ENCODE data around the gene MTO1.

The MTO1 gene

DNA sequence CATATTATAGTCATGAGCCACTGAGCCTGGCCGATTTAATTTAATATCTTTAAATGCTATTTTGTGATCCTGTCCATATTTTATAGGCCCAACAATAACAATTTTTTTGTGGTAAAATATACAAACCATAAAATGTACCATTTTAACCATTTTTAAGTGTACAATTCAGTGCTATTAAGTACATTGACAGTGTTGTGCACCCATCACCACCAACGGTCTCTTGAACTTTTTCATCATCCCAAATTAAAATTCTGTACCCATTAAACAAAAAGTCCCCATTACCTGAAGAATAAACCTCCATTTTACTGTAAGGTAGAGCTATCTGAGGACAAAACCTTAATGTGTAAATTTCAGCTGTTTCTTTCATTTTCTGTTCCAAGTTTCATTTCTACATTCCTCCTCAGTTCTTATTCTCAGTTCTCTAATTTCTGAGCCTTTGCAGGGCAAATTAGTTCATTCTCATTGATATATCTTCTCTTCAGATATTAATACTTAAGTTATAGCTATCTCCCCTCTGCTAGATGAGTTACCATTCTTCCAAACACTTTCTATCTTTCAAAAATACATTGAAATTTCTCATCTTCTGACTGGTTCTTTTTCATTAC is 10.3 kb downstream of the MTO1 start:
- CTCF ChIA-PET: interaction anchor here (1.1 to 1.9 kb wide), 8 partner anchors 8 to 108 kb away, joined by 3 to 6 read pairs (median 4); partner anchors contain the start of gene MTO1
- POLR2A ChIA-PET: interaction anchor here (0.6 to 2.0 kb wide), 3 partner anchors 10 to 49 kb away, joined by 3 to 11 read pairs (median 11); partner anchors contain the start of genes EEF1A1 and MTO1
- TF ChIP-seq, protein P1, sequence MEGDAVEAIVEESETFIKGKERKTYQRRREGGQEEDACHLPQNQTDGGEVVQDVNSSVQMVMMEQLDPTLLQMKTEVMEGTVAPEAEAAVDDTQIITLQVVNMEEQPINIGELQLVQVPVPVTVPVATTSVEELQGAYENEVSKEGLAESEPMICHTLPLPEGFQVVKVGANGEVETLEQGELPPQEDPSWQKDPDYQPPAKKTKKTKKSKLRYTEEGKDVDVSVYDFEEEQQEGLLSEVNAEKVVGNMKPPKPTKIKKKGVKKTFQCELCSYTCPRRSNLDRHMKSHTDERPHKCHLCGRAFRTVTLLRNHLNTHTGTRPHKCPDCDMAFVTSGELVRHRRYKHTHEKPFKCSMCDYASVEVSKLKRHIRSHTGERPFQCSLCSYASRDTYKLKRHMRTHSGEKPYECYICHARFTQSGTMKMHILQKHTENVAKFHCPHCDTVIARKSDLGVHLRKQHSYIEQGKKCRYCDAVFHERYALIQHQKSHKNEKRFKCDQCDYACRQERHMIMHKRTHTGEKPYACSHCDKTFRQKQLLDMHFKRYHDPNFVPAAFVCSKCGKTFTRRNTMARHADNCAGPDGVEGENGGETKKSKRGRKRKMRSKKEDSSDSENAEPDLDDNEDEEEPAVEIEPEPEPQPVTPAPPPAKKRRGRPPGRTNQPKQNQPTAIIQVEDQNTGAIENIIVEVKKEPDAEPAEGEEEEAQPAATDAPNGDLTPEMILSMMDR (IDR thresholded peaks at IDR 0.05; ENCODE audit: control extremely low read depth, extremely low read depth, low read depth, missing control alignments): no peak
- DNase-seq (ENCODE audit: extremely low spot score): peak; percentile 59

DNA sequence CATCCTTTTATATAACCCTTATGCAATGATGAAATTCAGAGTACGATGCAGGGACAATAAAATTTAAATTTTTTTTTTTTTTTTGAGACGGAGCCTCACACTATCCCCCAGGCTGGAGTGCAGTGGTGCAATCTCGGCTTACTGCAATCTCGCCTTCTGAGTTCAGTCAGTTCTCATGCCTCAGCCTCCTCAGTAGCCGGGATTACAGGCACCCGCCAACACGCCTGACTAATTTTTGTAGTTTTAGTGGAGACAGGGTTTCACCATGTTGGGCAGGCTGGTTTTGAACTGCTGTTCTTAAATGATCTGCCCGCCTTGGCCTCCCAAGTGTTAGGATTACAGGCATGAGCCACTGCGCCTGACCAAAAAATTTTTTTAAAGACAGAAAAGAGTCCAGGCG is 15.2 kb downstream of the MTO1 start:
- ChIA-PET POLR2A (interaction anchor here (2.2 kb wide), 1 partner anchor 15 kb away, joined by 8 read pairs; the partner anchor contains the start of gene MTO1), CTCF (interaction anchor here (1.6 to 2.0 kb wide), 2 partner anchors 124 to 134 kb away, joined by 3 to 7 read pairs; no protein-coding TSS in a partner anchor)
- no peak for DNase-seq (ENCODE audit: extremely low spot score)
- TF ChIP-seq, protein P1 (IDR thresholded peaks at IDR 0.05; ENCODE audit: control extremely low read depth, extremely low read depth, low read depth, missing control alignments): no peak

DNA sequence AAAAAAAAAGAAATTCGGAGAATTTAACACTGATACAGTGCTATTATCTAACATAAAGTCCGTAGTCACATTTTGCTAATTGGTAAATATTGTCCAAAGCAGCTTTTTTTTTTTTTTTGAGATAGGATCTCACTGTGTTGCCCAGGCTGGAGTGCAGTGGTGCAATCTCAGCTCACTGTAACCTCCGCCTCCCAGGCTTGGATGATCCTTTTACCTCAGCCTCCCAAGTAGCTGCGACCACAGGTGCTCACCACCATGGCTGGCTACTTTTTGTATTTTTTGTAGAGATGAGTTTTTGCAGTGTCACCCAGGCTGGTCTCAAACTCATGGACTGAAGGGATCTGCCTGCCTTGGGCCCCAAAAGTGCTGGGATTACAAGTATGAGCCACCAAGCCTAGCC is 15.9 kb downstream of the MTO1 start:
- no peak for DNase-seq (ENCODE audit: extremely low spot score)
- TF ChIP-seq, protein P1 (IDR thresholded peaks at IDR 0.05; ENCODE audit: control extremely low read depth, extremely low read depth, low read depth, missing control alignments): no peak
- CTCF ChIA-PET: interaction anchor here (1.6 kb wide), 1 partner anchor 123 kb away, joined by 3 read pairs; no protein-coding TSS in a partner anchor
- POLR2A ChIA-PET: interaction anchor here (2.2 kb wide), 1 partner anchor 16 kb away, joined by 8 read pairs; the partner anchor contains the start of gene MTO1

DNA sequence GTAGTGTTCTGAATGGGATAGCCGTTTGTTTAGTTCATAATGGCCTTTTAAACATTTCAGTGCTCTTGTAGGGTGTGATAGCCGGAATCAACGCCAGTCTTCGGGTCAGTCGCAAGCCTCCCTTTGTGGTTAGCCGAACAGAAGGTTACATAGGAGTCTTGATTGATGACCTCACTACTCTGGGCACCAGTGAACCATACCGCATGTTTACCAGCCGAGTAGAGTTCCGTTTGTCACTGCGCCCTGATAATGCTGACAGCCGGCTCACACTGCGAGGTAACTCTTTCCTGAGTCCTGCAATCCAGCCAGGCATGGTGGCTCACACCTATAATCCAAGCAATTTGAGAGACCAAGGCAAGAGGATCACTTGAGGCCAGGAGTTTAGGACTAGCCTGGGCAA is 20.4 kb downstream of the MTO1 start:
- POLR2A ChIA-PET: no interaction called here
- no peak for DNase-seq (ENCODE audit: extremely low spot score)
- TF ChIP-seq, protein P1 (IDR thresholded peaks at IDR 0.05; ENCODE audit: control extremely low read depth, extremely low read depth, low read depth, missing control alignments): no peak
- CTCF ChIA-PET: interaction anchor here (1.0 to 1.4 kb wide), 3 partner anchors 10 to 16 kb away, joined by 4 to 6 read pairs (median 6); no protein-coding TSS in a partner anchor

DNA sequence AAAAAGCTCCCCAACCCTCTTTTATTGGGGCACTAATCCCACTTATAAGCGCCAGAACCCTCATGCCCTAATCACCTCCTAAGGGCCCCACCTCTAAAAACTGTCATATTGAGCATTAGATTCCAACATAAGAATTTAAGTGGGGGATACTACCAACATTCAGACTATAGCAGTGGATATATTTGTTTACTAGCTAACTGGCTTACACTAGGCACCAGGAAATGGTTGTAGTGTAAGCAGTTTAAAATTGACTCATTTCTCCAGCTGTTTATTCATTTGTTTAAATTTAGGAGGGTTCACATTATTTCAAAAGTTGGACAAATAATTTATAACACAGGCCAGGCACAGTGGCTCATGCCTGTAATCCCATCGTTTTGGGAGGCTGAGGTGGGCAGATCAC is 22.9 kb downstream of the MTO1 start:
- DNase-seq (ENCODE audit: extremely low spot score): no peak
- POLR2A ChIA-PET: no interaction called here
- CTCF ChIA-PET: interaction anchor here (0.8 to 2.7 kb wide), 5 partner anchors 9 to 126 kb away, joined by 3 to 6 read pairs (median 3); no protein-coding TSS in a partner anchor
- TF ChIP-seq, protein P1 (IDR thresholded peaks at IDR 0.05; ENCODE audit: control extremely low read depth, extremely low read depth, low read depth, missing control alignments): no peak

DNA sequence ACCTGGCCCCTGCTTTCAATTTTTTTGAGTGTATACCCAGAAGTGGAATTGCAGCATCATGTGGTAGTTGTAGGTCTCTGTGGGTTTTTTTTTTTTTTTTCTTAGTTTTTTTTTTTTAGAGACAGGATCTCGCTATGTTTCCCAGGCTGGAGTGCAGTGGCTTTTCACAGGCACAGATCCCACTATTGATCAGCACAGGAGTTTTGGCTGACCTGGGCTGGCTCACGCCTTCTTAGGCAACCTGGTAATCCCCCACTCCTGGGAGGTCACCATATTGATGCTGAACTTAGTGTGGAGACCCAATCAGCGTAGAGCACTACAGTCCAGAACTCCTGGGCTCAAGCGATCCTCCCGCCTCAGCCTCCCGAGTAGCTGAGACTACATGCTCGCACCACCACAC is 25.9 kb downstream of the MTO1 start:
- ChIA-PET POLR2A (no interaction called here), CTCF (interaction anchor here (1.3 to 2.2 kb wide), 3 partner anchors 10 to 35 kb away, joined by 3 to 10 read pairs (median 3); partner anchors contain the start of gene CGAS)
- TF ChIP-seq, protein P1 (IDR thresholded peaks at IDR 0.05; ENCODE audit: control extremely low read depth, extremely low read depth, low read depth, missing control alignments): no peak
- no peak for DNase-seq (ENCODE audit: extremely low spot score)

Measured in GM10248 (cell line).